HEK293 (cell line): ENCODE results near the gene TLL2.
A peak's percentile ranks its signal among the peaks of the same experiment; 100 is the strongest.

Source experiments
- CTCF ChIA-PET: fragments of 350-600 bp; formaldehyde crosslinking; extraction: SDS; loops from one replicate; lab custom pipeline; 2021; ENCODE audit warnings: antibody characterized with exemption; lab: Yijun Ruan, JAX
- POLR2A ChIA-PET: fragments of 300-600 bp; formaldehyde crosslinking; extraction: SDS; loops from one replicate; lab custom pipeline; 2020; ENCODE audit warnings: antibody characterized with exemption, inconsistent platforms; lab: Yijun Ruan, JAX
- H3K27ac ChIP-seq: fragments of 200-500 bp; sonication (Bioruptor generic); 2 replicates; pipeline ENCODE4 v1.5.1; 2014; ENCODE audit warnings: low read depth, low read length, control low read depth, inconsistent platforms; ENCODE audit errors: extremely low read depth
- H3K36me3 ChIP-seq, 2 experiments: fragments of 200-500 bp in 1 of 2; sonication (Bioruptor generic) in 1 of 2; 1 replicate in 1 of 2; 2 replicates in 1 of 2; pipeline ENCODE4 v1.5.1; 2014 to 2017; ENCODE audit warnings: inconsistent platforms in 2 of 2, low read length in 2 of 2; ENCODE audit not compliant: control insufficient read depth in 2 of 2, insufficient read depth in 1 of 2
- H3K4me1 ChIP-seq: fragments of 200-500 bp; sonication (Bioruptor generic); 2 replicates; pipeline ENCODE4 v1.5.1; 2014; ENCODE audit warnings: mild to moderate bottlenecking, low read length, inconsistent platforms; ENCODE audit not compliant: control insufficient read depth, insufficient read depth
- H3K4me3 ChIP-seq: 2 replicates; pipeline ENCODE4 v1.5.1; 2011; ENCODE audit warnings: low read depth, mild to moderate bottlenecking, control low read depth, low read length, moderate library complexity
- H3K9me3 ChIP-seq: fragments of 200-500 bp; sonication (Bioruptor generic); 2 replicates; pipeline ENCODE4 v1.5.1; 2014; ENCODE audit warnings: low read depth, low read length, inconsistent platforms; ENCODE audit not compliant: control insufficient read depth, insufficient read depth
- PRDM6 ChIP-seq: fragments of 450-650 bp; formaldehyde crosslinking; IDR thresholded peaks from 2 replicates; pipeline ENCODE4 v1.5.1; 2017; ENCODE audit warnings: missing biosample characterization, missing genetic modification characterization
- SCRT2 ChIP-seq: fragments of 450-650 bp; formaldehyde crosslinking; IDR thresholded peaks from 2 replicates; pipeline ENCODE4 v1.5.1; 2016; ENCODE audit warnings: missing biosample characterization, missing genetic modification characterization
- ZNF157 ChIP-seq: fragments of 450-650 bp; formaldehyde crosslinking; IDR thresholded peaks from 2 replicates; pipeline ENCODE4 v1.5.1; 2016; ENCODE audit warnings: missing biosample characterization, missing genetic modification characterization
- ZNF221 ChIP-seq: fragments of 450-650 bp; formaldehyde crosslinking; IDR thresholded peaks from 2 replicates; pipeline ENCODE4 v1.5.1; 2017; ENCODE audit warnings: missing biosample characterization, missing genetic modification characterization, borderline replicate concordance
- ZNF23 ChIP-seq: fragments of 450-650 bp; formaldehyde crosslinking; IDR thresholded peaks from 2 replicates; pipeline ENCODE4 v1.5.1; 2016; ENCODE audit warnings: missing biosample characterization, missing genetic modification characterization, borderline replicate concordance
- ZNF311 ChIP-seq: fragments of 450-650 bp; formaldehyde crosslinking; IDR thresholded peaks from 2 replicates; pipeline ENCODE4 v1.5.1; 2017; ENCODE audit warnings: missing biosample characterization, missing genetic modification characterization, borderline replicate concordance
- ZNF354C ChIP-seq: fragments of 450-650 bp; formaldehyde crosslinking; IDR thresholded peaks from 2 replicates; pipeline ENCODE4 v1.5.1; 2016; ENCODE audit warnings: missing biosample characterization, missing genetic modification characterization, low read depth, borderline replicate concordance
- ZNF366 ChIP-seq: fragments of 450-650 bp; formaldehyde crosslinking; conservative IDR thresholded peaks from 2 replicates; pipeline ENCODE4 v1.5.1; 2016; ENCODE audit warnings: missing biosample characterization, missing genetic modification characterization
- ZNF423 ChIP-seq: fragments of 450-650 bp; formaldehyde crosslinking; IDR thresholded peaks from 2 replicates; pipeline ENCODE4 v1.5.1; 2016; ENCODE audit warnings: missing biosample characterization, missing genetic modification characterization
- ZNF433 ChIP-seq: fragments of 450-650 bp; formaldehyde crosslinking; IDR thresholded peaks from 2 replicates; pipeline ENCODE4 v1.5.1; 2016; ENCODE audit warnings: missing biosample characterization, missing genetic modification characterization, low read depth
- ZNF501 ChIP-seq: fragments of 450-650 bp; formaldehyde crosslinking; IDR thresholded peaks from 2 replicates; pipeline ENCODE4 v1.5.1; 2016; ENCODE audit warnings: missing biosample characterization, missing genetic modification characterization
- ZNF514 ChIP-seq: fragments of 450-650 bp; formaldehyde crosslinking; IDR thresholded peaks from 2 replicates; pipeline ENCODE4 v1.5.1; 2016; ENCODE audit warnings: missing biosample characterization, missing genetic modification characterization
- ZNF518A ChIP-seq: fragments of 450-650 bp; formaldehyde crosslinking; conservative IDR thresholded peaks from 2 replicates; pipeline ENCODE4 v1.5.1; 2016; ENCODE audit warnings: low read depth, missing biosample characterization, missing genetic modification characterization
- ZNF529 ChIP-seq: fragments of 450-650 bp; formaldehyde crosslinking; IDR thresholded peaks from 2 replicates; pipeline ENCODE4 v1.5.1; 2017; ENCODE audit warnings: missing genetic modification characterization, missing biosample characterization; ENCODE audit not compliant: insufficient replicate concordance
- ZNF560 ChIP-seq: fragments of 450-650 bp; formaldehyde crosslinking; IDR thresholded peaks from 2 replicates; pipeline ENCODE4 v1.5.1; 2017; ENCODE audit warnings: missing biosample characterization, missing genetic modification characterization, borderline replicate concordance
- ZNF658 ChIP-seq: fragments of 450-650 bp; formaldehyde crosslinking; IDR thresholded peaks from 2 replicates; pipeline ENCODE4; 2016; ENCODE audit warnings: missing biosample characterization, missing genetic modification characterization
- ZNF660 ChIP-seq: fragments of 450-650 bp; IDR thresholded peaks from 2 replicates; pipeline ENCODE4 v1.5.1; 2018; ENCODE audit warnings: missing biosample characterization, mild to moderate bottlenecking, missing genetic modification characterization
- ZNF664 ChIP-seq: fragments of 450-650 bp; formaldehyde crosslinking; IDR thresholded peaks from 2 replicates; pipeline ENCODE4 v1.5.1; 2016; ENCODE audit warnings: missing biosample characterization, missing genetic modification characterization
- ZNF707 ChIP-seq: fragments of 450-650 bp; formaldehyde crosslinking; IDR thresholded peaks from 2 replicates; pipeline ENCODE4 v1.5.1; 2016; ENCODE audit warnings: missing biosample characterization, missing genetic modification characterization
- TF ChIP-seq, protein P1 (sequence below): fragments of 450-650 bp; formaldehyde crosslinking; IDR thresholded peaks from 2 replicates; pipeline ENCODE4 v1.5.1; 2016; ENCODE audit warnings: missing biosample characterization, missing genetic modification characterization
- TF ChIP-seq, protein P2 (sequence below): fragments of 450-650 bp; formaldehyde crosslinking; IDR thresholded peaks from 2 replicates; pipeline ENCODE4 v1.5.1; 2016; ENCODE audit warnings: missing biosample characterization, missing genetic modification characterization

The TLL2 gene

DNA sequence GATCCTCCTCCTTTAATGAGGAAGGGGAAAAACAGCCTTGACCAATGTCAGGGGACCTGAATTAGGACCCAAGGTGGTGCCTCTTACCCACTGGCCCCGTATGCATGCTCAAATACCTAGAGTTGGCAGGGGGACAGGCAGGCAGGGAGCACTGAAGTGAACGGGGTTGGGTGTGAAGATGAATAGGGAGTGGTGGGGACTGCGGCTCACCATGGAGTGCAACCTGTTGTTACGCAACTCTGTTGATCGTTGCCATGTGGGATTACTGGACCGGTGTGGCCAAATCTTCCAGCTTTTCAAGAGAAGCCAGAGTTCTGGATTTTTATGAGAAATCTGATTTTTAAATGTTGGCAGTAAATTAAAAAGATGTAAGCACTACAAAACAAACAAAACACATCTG, 48.1 kb downstream of the TLL2 start:
- Histone ChIP-seq H3K36me3 (no peaks in the 10 kb centered on the region), H3K4me1 (no peaks in the 10 kb centered on the region; the same call in 1 of the 2 replicates), H3K9me3 (no peaks in the 10 kb centered on the region), H3K4me3 (no peak overlapping the region), H3K27ac (no peak overlapping the region)
- no peak for TF ChIP-seq ZNF157 (tag by site-specific recombination)
- no peak for TF ChIP-seq ZNF529 (tag by site-specific recombination)
- TF ChIP-seq ZNF518A (tag by site-specific recombination): no peak
- TF ChIP-seq ZNF560 (tag by site-specific recombination): no peak
- TF ChIP-seq ZNF514 (tag by site-specific recombination): no peak
- 0 out of 2 replicates have a peak, but pooled peaks have one; percentile 9 for TF ChIP-seq SCRT2 (tag by site-specific recombination)
- CTCF ChIA-PET: interaction anchor here (0.6 to 1.7 kb wide), 3 partner anchors 13 to 70 kb away, joined by 3 to 6 read pairs (median 3); no protein-coding TSS in a partner anchor
- POLR2A ChIA-PET: no interaction called here

- H3K36me3 ChIP-seq: no peaks in the 10 kb centered on the region
- no peak overlapping the region for H3K4me3 ChIP-seq
- TF ChIP-seq ZNF707 (tag by site-specific recombination) (no peak), ZNF23 (no peak), ZNF366 (no peak), ZNF221 (tag by site-specific recombination) (no peak), ZNF311 (tag by site-specific recombination) (no peak)
- CTCF ChIA-PET: interaction anchor here (1.2 kb wide), 1 partner anchor 50 kb away, joined by 3 read pairs; no protein-coding TSS in a partner anchor
- H3K9me3 ChIP-seq: no peaks in the 10 kb centered on the region
- POLR2A ChIA-PET: interaction anchor here (0.6 kb wide), 1 partner anchor 119 kb away, joined by 3 read pairs; no protein-coding TSS in a partner anchor
- no peak overlapping the region for H3K27ac ChIP-seq
- no peaks in the 10 kb centered on the region for H3K4me1 ChIP-seq
These were observed 50.2 kb downstream of the TLL2 start for GRCh38 chr10:96463562-96463961.

GRCh38 chr10:96462606-96463151, 51.0 kb downstream of the TLL2 start:
- no peaks in the 10 kb centered on the region for H3K4me1 ChIP-seq
- CTCF ChIA-PET: no interaction called here
- no peak overlapping the region for H3K27ac ChIP-seq
- no peaks in the 10 kb centered on the region for H3K9me3 ChIP-seq
- TF ChIP-seq, protein P1, sequence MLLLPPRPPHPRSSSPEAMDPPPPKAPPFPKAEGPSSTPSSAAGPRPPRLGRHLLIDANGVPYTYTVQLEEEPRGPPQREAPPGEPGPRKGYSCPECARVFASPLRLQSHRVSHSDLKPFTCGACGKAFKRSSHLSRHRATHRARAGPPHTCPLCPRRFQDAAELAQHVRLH (tag by site-specific recombination): no peak
- TF ChIP-seq ZNF433 (tag by site-specific recombination): no peak
- H3K4me3 ChIP-seq: no peak overlapping the region
- H3K36me3 ChIP-seq: no peaks in the 10 kb centered on the region
- POLR2A ChIA-PET: no interaction called here

- CTCF ChIA-PET: no interaction called here
- Histone ChIP-seq H3K4me3 (no peak overlapping the region), H3K9me3 (no peaks in the 10 kb centered on the region), H3K4me1 (no peaks in the 10 kb centered on the region), H3K27ac (no peak overlapping the region), H3K36me3 (no peaks in the 10 kb centered on the region)
- POLR2A ChIA-PET: no interaction called here
- TF ChIP-seq, protein P2, sequence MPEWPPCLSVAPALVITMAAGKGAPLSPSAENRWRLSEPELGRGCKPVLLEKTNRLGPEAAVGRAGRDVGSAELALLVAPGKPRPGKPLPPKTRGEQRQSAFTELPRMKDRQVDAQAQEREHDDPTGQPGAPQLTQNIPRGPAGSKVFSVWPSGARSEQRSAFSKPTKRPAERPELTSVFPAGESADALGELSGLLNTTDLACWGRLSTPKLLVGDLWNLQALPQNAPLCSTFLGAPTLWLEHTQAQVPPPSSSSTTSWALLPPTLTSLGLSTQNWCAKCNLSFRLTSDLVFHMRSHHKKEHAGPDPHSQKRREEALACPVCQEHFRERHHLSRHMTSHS (tag by site-specific recombination): no peak
- TF ChIP-seq PRDM6 (tag by site-specific recombination) (no peak), ZNF664 (no peak), ZNF658 (tag by site-specific recombination) (no peak), ZNF423 (tag by site-specific recombination) (no peak), ZNF501 (tag by site-specific recombination) (no peak), ZNF354C (tag by site-specific recombination) (no peak), ZNF660 (tag by site-specific recombination) (no peak)
These were observed 53.4 kb downstream of the TLL2 start for GRCh38 chr10:96460316-96460715.
